WERI-Rb-1 (cell line): ENCODE results near the gene SNAP29.
"Not testable (repeated sequence)": the region's sequence is repeated elsewhere in the genome, so short reads cannot be mapped to it uniquely, and the experiment has no call there.

Experiments
- DNase-seq: peaks from one replicate; pipeline ENCODE4 v3.0.0-alpha.2; 2020
- H3K27ac ChIP-seq: fragments of 250-450 bp; sonication (Bioruptor Pico); 2 replicates; pipeline ENCODE4 v1.5.1; 2020; ENCODE audit warnings: mild to moderate bottlenecking, moderate library complexity
- H3K27me3 ChIP-seq: fragments of 250-450 bp; sonication (Bioruptor Pico); 2 replicates; pipeline ENCODE4 v1.5.1; 2021; ENCODE audit warnings: mild to moderate bottlenecking, low read depth, moderate library complexity; ENCODE audit not compliant: insufficient read depth, severe bottlenecking
- H3K36me3 ChIP-seq: fragments of 250-450 bp; sonication (Bioruptor Pico); 2 replicates; pipeline ENCODE4 v1.5.1; 2020; ENCODE audit warnings: mild to moderate bottlenecking, moderate library complexity
- H3K4me3 ChIP-seq: 2 replicates; pipeline ENCODE4 v1.5.1; 2011; ENCODE audit warnings: low read depth, mild to moderate bottlenecking, control low read depth, low read length
- H3K9me3 ChIP-seq: fragments of 250-450 bp; sonication (Bioruptor Pico); 2 replicates; pipeline ENCODE4 v1.5.1; 2021; ENCODE audit warnings: mild to moderate bottlenecking, moderate library complexity; ENCODE audit not compliant: severe bottlenecking
- CTCF ChIP-seq: IDR thresholded peaks from 2 replicates; pipeline ENCODE4 v1.5.1; 2011; ENCODE audit warnings: low read depth, mild to moderate bottlenecking, control low read depth, inconsistent platforms, low read length

SNAP29 gene

GRCh38 chr22:20819471-20819870 is 39.3 kb upstream of the SNAP29 start:
- Histone ChIP-seq H3K9me3 (no peaks in the 10 kb centered on the region), H3K27me3 (no peaks in the 10 kb centered on the region), H3K4me3 (no peak overlapping the region), H3K27ac (no peak overlapping the region), H3K36me3 (peaks cover 76% of the 10 kb centered on the region)
- TF ChIP-seq CTCF, result no peak
- no peak for DNase-seq

GRCh38 chr22:20821717-20822239 is 37.0 kb upstream of the SNAP29 start:
- DNase-seq, H3K4me3 ChIP-seq, H3K9me3 ChIP-seq, H3K27me3 ChIP-seq, H3K27ac ChIP-seq: not testable (repeated sequence)
- peaks cover 68% of the 10 kb centered on the region for H3K36me3 ChIP-seq

- peaks cover 64% of the 10 kb centered on the region for H3K36me3 ChIP-seq
- H3K27ac ChIP-seq, result no peak overlapping the region
- DNase-seq, result no peak
- H3K4me3 ChIP-seq, result no peak overlapping the region
- H3K9me3 ChIP-seq, result no peaks in the 10 kb centered on the region
- no peaks in the 10 kb centered on the region for H3K27me3 ChIP-seq
- no peak for TF ChIP-seq CTCF
Observed at GRCh38 chr22:20822240-20822639, 36.6 kb upstream of the SNAP29 start.

GRCh38 chr22:20823264-20823663 is 35.5 kb upstream of the SNAP29 start:
- no peaks in the 10 kb centered on the region for H3K9me3 ChIP-seq
- no peak for TF ChIP-seq CTCF
- no peak overlapping the region for H3K4me3 ChIP-seq
- H3K36me3 ChIP-seq, result peaks cover 66% of the 10 kb centered on the region
- DNase-seq, result no peak
- H3K27me3 ChIP-seq, result no peaks in the 10 kb centered on the region
- no peak overlapping the region for H3K27ac ChIP-seq

GRCh38 chr22:20825216-20825615 is 33.6 kb upstream of the SNAP29 start:
- not testable (repeated sequence) for H3K9me3 ChIP-seq, DNase-seq, H3K27ac ChIP-seq, H3K27me3 ChIP-seq, H3K4me3 ChIP-seq
- peaks cover 62% of the 10 kb centered on the region for H3K36me3 ChIP-seq

- no peaks in the 10 kb centered on the region for H3K9me3 ChIP-seq
- H3K27ac ChIP-seq, result no peak overlapping the region
- H3K36me3 ChIP-seq, result peaks cover 64% of the 10 kb centered on the region
- TF ChIP-seq CTCF, result no peak
- no peaks in the 10 kb centered on the region for H3K27me3 ChIP-seq
- no peak for DNase-seq
- no peak overlapping the region for H3K4me3 ChIP-seq
Observed at GRCh38 chr22:20825624-20826023, 33.2 kb upstream of the SNAP29 start.

GRCh38 chr22:20826373-20827152 is 32.2 kb upstream of the SNAP29 start:
- not testable (repeated sequence) for DNase-seq, H3K4me3 ChIP-seq, H3K27me3 ChIP-seq, H3K27ac ChIP-seq, H3K9me3 ChIP-seq
- H3K36me3 ChIP-seq, result peaks cover 70% of the 10 kb centered on the region
